ENCODE results near the gene PKD1.

Gene PKD1

GRCh38 chr16:2176047-2176446 lies 40.3 kb upstream of the PKD1 start:
- TF ChIP-seq CTCF (IDR thresholded peaks at IDR 0.05; ENCODE audit: insufficient read depth, low read length, missing control alignments), result no peak
- no peak for DNase-seq (ENCODE audit: low read depth, low spot score)
- ChIA-PET CTCF (no interaction called here), POLR2A (no interaction called here)
- no peak overlapping the region for H3K4me3 ChIP-seq (ENCODE audit: low read depth, low read length)

- CTCF ChIA-PET, result interaction anchor here (1.2 kb wide), 1 partner anchor 10 kb away, joined by 3 read pairs; no protein-coding TSS in a partner anchor
- TF ChIP-seq CTCF (IDR thresholded peaks at IDR 0.05; ENCODE audit: insufficient read depth, low read length, missing control alignments), result no peak
- POLR2A ChIA-PET, result no interaction called here
Measured at GRCh38 chr16:2175454-2175853, 39.8 kb upstream of the PKD1 start.

GRCh38 chr16:2174396-2175131 lies 38.9 kb upstream of the PKD1 start:
- ChIA-PET CTCF (interaction anchor here (1.2 kb wide), 1 partner anchor 10 kb away, joined by 3 read pairs; no protein-coding TSS in a partner anchor), POLR2A (interaction anchor here (1.2 kb wide), 1 partner anchor 19 kb away, joined by 3 read pairs; the partner anchor contains the start of gene TRAF7)

More at GRCh38 chr16:2175454-2175853, 39.8 kb upstream of the PKD1 start:
- no peak for DNase-seq (ENCODE audit: low read depth, low spot score)
- H3K4me3 ChIP-seq (ENCODE audit: low read depth, low read length), result no peak overlapping the region

DNA sequence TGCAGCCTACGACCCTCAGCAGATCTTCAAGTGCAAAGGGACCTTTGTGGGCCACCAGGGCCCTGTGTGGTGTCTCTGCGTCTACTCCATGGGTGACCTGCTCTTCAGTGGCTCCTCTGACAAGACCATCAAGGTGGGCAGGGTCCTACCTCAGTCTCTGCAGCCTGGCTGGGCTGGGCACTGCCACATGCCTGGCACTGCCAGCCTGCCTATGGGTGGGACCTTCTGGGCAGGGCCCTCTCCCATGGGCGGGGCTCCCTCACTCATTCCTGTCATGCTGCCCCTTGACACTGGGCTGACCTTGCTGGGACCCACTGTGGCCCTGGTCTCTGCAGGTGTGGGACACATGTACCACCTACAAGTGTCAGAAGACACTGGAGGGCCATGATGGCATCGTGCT lies 38.2 kb upstream of the PKD1 start:
- no peak overlapping the region for H3K4me3 ChIP-seq (ENCODE audit: low read depth, low read length)
- ChIA-PET POLR2A (interaction anchor here (1.2 kb wide), 1 partner anchor 18 kb away, joined by 3 read pairs; the partner anchor contains the start of gene TRAF7), CTCF (no interaction called here)
- TF ChIP-seq CTCF (IDR thresholded peaks at IDR 0.05; ENCODE audit: insufficient read depth, low read length, missing control alignments), result no peak
- no peak for DNase-seq (ENCODE audit: low read depth, low spot score)

More at GRCh38 chr16:2174396-2175131, 38.9 kb upstream of the PKD1 start:
- DNase-seq (ENCODE audit: low read depth, low spot score), result no peak
- no peak overlapping the region for H3K4me3 ChIP-seq (ENCODE audit: low read depth, low read length)
- TF ChIP-seq CTCF (IDR thresholded peaks at IDR 0.05; ENCODE audit: insufficient read depth, low read length, missing control alignments), result no peak

- ChIA-PET POLR2A (interaction anchor here (1.2 kb wide), 1 partner anchor 18 kb away, joined by 4 read pairs; the partner anchor contains the start of gene TRAF7), CTCF (no interaction called here)
- no peak overlapping the region for H3K4me3 ChIP-seq (ENCODE audit: low read depth, low read length)
- DNase-seq (ENCODE audit: low read depth, low spot score), result no peak
- no peak for TF ChIP-seq CTCF (IDR thresholded peaks at IDR 0.05; ENCODE audit: insufficient read depth, low read length, missing control alignments)
Measured at GRCh38 chr16:2173366-2173765, 37.7 kb upstream of the PKD1 start.

GRCh38 chr16:2172688-2173335 lies 37.1 kb upstream of the PKD1 start:
- CTCF ChIA-PET, result no interaction called here
- DNase-seq (ENCODE audit: low read depth, low spot score), result no peak
- TF ChIP-seq CTCF (IDR thresholded peaks at IDR 0.05; ENCODE audit: insufficient read depth, low read length, missing control alignments), result no peak
- H3K4me3 ChIP-seq (ENCODE audit: low read depth, low read length), result no peak overlapping the region
- POLR2A ChIA-PET, result interaction anchor here (1.2 kb wide), 1 partner anchor 17 kb away, joined by 4 read pairs; the partner anchor contains the start of gene TRAF7

Measured in AG04449 (cell line).